Transverse colon (tissue), 3 donors: ENCODE measurements around the gene TAS2R3.

ENCODE experiments used
- CTCF ChIP-seq, 5 experiments: fragments of 200-600 bp in 3 of 5; fragments of 450-650 bp in 2 of 5; sonication (generic) in 3 of 5; IDR thresholded peaks; 1 replicate in 2 of 5; 2 replicates in 3 of 5; pipeline ENCODE4 v1.5.1; 2016 to 2017; ENCODE audit warnings: antibody characterized with exemption in 5 of 5, inconsistent platforms in 3 of 5, mild to moderate bottlenecking in 2 of 5, moderate library complexity in 1 of 5
- EP300 ChIP-seq: sonication (generic); formaldehyde crosslinking; IDR thresholded peaks from one replicate; pipeline ENCODE4 v1.6.1; 2017; ENCODE audit warnings: antibody characterized with exemption, low read depth

GRCh38 chr7:141748396-141748795, 15.5 kb upstream of the TAS2R3 start:
- TF ChIP-seq EP300: no peak
- TF ChIP-seq CTCF (IDR thresholded peaks at IDR 0.05): no peak
